ENCODE results near the gene CTTNBP2. TPM values are rescaled to one million over a fixed set of nuclear protein-coding genes. Genes with fewer than 3 reads are reported as not detected.

Gene CTTNBP2
- total and polyA plus RNA-seq, 10 of the 15 experiments (the other 5 are each of a cell fraction or from before 2014, with no cell fraction given) = 0.04 to 0.43 TPM; not detected in 8

DNA sequence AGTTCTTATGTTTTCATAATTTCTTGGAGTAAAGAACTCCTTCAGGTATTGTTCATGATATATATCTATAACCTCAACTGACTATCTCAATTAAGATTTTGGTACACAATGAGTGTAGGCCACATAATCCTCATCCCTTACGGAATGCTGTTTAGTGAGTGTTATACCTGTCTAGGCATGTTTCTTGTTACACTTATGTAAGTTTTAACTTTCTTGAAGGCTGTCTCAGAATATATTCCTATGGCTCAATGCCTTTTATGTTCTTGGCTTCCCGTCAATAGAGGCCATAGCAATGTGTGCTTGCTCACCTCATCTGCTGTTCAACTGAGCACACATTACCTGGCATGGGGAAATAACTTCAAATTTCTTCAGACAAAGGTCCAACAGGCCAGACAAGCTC is 185.1 kb downstream of the CTTNBP2 start (continued):
- TF ChIP-seq, protein P1, sequence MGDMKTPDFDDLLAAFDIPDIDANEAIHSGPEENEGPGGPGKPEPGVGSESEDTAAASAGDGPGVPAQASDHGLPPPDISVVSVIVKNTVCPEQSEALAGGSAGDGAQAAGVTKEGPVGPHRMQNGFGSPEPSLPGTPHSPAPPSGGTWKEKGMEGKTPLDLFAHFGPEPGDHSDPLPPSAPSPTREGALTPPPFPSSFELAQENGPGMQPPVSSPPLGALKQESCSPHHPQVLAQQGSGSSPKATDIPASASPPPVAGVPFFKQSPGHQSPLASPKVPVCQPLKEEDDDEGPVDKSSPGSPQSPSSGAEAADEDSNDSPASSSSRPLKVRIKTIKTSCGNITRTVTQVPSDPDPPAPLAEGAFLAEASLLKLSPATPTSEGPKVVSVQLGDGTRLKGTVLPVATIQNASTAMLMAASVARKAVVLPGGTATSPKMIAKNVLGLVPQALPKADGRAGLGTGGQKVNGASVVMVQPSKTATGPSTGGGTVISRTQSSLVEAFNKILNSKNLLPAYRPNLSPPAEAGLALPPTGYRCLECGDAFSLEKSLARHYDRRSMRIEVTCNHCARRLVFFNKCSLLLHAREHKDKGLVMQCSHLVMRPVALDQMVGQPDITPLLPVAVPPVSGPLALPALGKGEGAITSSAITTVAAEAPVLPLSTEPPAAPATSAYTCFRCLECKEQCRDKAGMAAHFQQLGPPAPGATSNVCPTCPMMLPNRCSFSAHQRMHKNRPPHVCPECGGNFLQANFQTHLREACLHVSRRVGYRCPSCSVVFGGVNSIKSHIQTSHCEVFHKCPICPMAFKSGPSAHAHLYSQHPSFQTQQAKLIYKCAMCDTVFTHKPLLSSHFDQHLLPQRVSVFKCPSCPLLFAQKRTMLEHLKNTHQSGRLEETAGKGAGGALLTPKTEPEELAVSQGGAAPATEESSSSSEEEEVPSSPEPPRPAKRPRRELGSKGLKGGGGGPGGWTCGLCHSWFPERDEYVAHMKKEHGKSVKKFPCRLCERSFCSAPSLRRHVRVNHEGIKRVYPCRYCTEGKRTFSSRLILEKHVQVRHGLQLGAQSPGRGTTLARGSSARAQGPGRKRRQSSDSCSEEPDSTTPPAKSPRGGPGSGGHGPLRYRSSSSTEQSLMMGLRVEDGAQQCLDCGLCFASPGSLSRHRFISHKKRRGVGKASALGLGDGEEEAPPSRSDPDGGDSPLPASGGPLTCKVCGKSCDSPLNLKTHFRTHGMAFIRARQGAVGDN (IDR thresholded peaks at IDR 0.05) = no peak
- TF ChIP-seq, protein P2, sequence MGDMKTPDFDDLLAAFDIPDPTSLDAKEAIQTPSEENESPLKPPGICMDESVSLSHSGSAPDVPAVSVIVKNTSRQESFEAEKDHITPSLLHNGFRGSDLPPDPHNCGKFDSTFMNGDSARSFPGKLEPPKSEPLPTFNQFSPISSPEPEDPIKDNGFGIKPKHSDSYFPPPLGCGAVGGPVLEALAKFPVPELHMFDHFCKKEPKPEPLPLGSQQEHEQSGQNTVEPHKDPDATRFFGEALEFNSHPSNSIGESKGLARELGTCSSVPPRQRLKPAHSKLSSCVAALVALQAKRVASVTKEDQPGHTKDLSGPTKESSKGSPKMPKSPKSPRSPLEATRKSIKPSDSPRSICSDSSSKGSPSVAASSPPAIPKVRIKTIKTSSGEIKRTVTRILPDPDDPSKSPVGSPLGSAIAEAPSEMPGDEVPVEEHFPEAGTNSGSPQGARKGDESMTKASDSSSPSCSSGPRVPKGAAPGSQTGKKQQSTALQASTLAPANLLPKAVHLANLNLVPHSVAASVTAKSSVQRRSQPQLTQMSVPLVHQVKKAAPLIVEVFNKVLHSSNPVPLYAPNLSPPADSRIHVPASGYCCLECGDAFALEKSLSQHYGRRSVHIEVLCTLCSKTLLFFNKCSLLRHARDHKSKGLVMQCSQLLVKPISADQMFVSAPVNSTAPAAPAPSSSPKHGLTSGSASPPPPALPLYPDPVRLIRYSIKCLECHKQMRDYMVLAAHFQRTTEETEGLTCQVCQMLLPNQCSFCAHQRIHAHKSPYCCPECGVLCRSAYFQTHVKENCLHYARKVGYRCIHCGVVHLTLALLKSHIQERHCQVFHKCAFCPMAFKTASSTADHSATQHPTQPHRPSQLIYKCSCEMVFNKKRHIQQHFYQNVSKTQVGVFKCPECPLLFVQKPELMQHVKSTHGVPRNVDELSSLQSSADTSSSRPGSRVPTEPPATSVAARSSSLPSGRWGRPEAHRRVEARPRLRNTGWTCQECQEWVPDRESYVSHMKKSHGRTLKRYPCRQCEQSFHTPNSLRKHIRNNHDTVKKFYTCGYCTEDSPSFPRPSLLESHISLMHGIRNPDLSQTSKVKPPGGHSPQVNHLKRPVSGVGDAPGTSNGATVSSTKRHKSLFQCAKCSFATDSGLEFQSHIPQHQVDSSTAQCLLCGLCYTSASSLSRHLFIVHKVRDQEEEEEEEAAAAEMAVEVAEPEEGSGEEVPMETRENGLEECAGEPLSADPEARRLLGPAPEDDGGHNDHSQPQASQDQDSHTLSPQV (IDR thresholded peaks at IDR 0.05) = no peak
- TF ChIP-seq, protein P3, sequence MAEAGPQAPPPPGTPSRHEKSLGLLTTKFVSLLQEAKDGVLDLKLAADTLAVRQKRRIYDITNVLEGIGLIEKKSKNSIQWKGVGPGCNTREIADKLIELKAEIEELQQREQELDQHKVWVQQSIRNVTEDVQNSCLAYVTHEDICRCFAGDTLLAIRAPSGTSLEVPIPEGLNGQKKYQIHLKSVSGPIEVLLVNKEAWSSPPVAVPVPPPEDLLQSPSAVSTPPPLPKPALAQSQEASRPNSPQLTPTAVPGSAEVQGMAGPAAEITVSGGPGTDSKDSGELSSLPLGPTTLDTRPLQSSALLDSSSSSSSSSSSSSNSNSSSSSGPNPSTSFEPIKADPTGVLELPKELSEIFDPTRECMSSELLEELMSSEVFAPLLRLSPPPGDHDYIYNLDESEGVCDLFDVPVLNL (IDR thresholded peaks at IDR 0.05; ENCODE audit: low read depth, low read length) = no peak
- TF ChIP-seq, protein P4, sequence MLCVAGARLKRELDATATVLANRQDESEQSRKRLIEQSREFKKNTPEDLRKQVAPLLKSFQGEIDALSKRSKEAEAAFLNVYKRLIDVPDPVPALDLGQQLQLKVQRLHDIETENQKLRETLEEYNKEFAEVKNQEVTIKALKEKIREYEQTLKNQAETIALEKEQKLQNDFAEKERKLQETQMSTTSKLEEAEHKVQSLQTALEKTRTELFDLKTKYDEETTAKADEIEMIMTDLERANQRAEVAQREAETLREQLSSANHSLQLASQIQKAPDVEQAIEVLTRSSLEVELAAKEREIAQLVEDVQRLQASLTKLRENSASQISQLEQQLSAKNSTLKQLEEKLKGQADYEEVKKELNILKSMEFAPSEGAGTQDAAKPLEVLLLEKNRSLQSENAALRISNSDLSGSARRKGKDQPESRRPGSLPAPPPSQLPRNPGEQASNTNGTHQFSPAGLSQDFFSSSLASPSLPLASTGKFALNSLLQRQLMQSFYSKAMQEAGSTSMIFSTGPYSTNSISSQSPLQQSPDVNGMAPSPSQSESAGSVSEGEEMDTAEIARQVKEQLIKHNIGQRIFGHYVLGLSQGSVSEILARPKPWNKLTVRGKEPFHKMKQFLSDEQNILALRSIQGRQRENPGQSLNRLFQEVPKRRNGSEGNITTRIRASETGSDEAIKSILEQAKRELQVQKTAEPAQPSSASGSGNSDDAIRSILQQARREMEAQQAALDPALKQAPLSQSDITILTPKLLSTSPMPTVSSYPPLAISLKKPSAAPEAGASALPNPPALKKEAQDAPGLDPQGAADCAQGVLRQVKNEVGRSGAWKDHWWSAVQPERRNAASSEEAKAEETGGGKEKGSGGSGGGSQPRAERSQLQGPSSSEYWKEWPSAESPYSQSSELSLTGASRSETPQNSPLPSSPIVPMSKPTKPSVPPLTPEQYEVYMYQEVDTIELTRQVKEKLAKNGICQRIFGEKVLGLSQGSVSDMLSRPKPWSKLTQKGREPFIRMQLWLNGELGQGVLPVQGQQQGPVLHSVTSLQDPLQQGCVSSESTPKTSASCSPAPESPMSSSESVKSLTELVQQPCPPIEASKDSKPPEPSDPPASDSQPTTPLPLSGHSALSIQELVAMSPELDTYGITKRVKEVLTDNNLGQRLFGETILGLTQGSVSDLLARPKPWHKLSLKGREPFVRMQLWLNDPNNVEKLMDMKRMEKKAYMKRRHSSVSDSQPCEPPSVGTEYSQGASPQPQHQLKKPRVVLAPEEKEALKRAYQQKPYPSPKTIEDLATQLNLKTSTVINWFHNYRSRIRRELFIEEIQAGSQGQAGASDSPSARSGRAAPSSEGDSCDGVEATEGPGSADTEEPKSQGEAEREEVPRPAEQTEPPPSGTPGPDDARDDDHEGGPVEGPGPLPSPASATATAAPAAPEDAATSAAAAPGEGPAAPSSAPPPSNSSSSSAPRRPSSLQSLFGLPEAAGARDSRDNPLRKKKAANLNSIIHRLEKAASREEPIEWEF (IDR thresholded peaks at IDR 0.05; ENCODE audit: insufficient replicate concordance, low read depth, low read length) = no peak
- TF ChIP-seq, protein P5, sequence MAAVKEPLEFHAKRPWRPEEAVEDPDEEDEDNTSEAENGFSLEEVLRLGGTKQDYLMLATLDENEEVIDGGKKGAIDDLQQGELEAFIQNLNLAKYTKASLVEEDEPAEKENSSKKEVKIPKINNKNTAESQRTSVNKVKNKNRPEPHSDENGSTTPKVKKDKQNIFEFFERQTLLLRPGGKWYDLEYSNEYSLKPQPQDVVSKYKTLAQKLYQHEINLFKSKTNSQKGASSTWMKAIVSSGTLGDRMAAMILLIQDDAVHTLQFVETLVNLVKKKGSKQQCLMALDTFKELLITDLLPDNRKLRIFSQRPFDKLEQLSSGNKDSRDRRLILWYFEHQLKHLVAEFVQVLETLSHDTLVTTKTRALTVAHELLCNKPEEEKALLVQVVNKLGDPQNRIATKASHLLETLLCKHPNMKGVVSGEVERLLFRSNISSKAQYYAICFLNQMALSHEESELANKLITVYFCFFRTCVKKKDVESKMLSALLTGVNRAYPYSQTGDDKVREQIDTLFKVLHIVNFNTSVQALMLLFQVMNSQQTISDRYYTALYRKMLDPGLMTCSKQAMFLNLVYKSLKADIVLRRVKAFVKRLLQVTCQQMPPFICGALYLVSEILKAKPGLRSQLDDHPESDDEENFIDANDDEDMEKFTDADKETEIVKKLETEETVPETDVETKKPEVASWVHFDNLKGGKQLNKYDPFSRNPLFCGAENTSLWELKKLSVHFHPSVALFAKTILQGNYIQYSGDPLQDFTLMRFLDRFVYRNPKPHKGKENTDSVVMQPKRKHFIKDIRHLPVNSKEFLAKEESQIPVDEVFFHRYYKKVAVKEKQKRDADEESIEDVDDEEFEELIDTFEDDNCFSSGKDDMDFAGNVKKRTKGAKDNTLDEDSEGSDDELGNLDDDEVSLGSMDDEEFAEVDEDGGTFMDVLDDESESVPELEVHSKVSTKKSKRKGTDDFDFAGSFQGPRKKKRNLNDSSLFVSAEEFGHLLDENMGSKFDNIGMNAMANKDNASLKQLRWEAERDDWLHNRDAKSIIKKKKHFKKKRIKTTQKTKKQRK (IDR thresholded peaks at IDR 0.05; ENCODE audit: low read depth, low read length) = no peak
- TF ChIP-seq NBN (IDR thresholded peaks at IDR 0.05) = no peak
